HG03442 (cell line): ENCODE data around the gene BCO1.
"Not testable (repeated sequence)": the region's sequence is repeated elsewhere in the genome, so short reads cannot be mapped to it uniquely, and the experiment has no call there.

Experiments
- ATAC-seq: cut with Tn5 transposase; IDR thresholded peaks from one replicate; pipeline ENCODE4 v1.9.1; 2021; ENCODE audit warnings: mild to moderate bottlenecking, moderate library complexity; ENCODE audit not compliant: unreplicated experiment

BCO1 gene, protein sequence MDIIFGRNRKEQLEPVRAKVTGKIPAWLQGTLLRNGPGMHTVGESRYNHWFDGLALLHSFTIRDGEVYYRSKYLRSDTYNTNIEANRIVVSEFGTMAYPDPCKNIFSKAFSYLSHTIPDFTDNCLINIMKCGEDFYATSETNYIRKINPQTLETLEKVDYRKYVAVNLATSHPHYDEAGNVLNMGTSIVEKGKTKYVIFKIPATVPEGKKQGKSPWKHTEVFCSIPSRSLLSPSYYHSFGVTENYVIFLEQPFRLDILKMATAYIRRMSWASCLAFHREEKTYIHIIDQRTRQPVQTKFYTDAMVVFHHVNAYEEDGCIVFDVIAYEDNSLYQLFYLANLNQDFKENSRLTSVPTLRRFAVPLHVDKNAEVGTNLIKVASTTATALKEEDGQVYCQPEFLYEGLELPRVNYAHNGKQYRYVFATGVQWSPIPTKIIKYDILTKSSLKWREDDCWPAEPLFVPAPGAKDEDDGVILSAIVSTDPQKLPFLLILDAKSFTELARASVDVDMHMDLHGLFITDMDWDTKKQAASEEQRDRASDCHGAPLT

DNA sequence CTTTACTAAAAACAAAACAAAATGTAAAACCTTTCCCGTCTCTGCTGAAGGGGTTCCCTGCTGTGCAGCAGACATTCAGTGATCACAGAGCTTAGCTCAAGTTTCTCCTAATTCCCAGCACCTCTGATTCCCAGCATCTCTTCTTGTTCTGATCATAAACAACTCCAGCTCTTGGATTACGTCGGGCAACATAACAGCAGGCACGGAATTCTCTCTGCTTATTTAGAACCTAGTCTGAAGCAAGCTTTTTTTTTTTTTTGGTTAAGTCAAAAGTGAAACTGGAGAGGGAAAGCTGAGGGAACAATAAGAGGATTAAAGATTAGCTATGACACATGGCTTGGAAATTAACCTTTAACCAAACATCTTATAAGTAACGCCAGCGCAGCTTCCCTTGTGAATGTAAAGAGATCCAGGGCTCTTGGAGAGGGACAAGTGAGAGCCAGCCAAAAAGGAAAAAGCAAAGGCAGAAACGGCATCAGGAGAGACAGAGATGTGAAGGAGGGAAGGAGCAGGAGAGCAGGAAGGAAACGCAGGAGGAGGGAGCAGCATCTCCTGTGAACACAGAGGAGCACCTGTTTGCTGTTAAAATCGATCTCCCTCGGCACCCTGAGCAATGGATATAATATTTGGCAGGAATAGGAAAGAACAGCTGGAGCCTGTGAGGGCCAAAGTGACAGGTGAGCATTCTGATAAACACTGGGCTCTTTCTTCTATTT lies at the start of gene BCO1:
Gene BCO1 (plus strand): TSS at position 394 of the 716 bp plus-strand sequence. CDS start 220 bp downstream, at position 614.
- ATAC-seq: no peak

DNA sequence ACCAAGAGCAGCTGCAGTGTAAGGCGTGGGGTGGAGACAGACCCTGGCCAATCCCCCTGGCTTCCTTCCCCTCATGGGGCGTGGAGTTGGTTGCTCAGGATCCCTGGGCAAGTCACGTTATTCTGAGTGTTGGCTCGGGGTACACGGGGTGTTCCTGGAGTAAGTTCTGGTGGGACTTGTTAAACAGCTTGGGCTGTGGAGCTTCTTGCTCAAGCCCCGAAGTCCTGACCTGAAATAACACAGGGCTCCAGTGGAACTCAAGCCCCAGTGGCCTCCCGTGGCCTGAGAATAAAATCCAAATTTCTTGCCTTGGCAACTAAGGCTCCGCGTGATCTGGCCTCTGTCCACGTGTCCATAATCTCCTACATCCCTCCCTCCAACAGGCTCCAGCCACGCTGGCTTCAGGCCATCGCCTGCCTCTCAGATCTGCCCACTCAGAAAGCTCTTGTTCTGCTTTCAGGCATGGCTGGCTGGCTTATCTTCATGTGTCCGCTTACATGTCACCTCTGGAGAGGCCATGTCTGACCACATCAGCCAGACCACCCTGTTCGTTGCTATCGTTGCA lies 49.3 kb upstream of the BCO1 start:
- no peak for ATAC-seq

DNA sequence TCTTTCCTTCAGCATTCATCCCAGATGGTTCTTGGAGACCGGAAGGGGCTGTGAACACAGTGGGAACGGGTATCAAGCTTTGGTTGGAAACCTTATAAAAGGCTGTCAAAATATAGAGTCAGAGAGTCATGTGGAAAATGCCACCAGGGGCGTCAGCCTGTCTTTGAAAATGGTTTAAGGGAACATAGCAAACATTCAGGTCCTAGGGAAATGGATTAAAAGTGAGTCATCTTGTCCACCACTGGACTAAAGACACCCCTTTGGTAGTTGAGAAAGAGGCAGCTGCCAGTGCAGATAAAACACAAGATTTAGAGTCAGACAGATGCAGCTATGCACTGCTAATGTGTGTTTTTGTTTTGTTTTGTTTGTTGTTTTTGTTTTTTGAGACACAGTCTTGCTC lies 47.8 kb upstream of the BCO1 start:
- no peak for ATAC-seq

DNA sequence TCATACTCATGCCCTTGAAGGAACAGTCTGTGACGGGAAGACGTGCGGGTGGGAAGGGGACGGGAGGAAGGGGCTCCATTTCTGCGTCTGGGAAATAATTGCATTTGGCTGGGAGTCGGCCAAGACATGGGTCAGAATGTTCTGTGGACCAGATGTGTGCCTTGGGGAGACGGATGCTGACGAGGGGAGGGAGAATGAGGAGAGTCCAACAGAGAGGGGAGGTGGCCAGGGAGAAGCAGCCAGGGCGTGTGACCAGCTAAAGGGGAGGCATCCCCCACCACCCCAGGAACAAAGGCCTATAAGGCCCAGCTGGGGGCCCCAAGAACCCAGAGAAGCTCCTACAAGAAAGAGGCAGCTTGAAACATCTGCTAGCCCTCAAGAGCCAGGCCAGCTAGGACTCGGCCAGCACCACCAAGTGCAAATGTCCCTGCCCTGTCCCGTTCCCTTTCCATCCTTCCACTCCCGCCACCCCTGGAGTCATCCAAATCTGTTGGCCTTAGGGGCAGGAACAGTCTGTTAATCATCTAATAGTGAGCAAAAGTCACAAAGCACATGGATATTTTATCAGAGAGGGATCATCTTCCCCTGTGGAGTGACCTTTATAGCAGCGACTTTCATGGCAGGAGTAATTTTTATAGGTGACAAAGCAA lies 42.5 kb upstream of the BCO1 start:
- ATAC-seq: no peak

DNA sequence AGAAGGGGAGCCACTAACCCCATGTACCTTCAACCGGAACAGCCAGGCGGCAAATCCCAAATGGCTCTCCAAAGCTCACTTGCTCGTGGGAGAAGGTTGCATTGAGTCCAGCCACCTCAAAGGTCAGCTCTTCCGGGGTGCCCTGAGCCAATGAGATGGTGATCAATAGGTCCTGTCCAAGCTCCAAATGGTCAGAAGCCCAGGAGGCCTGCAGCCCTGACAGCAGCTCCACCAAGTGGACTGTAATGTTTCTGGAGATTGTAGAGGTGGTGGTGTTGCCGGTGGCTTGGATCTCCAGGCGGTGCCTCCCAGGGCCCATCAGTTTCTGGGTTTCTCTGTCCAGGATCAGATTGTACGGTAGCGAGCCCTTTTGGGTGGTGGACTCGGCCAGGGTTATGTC lies 39.9 kb upstream of the BCO1 start:
- ATAC-seq: no peak

DNA sequence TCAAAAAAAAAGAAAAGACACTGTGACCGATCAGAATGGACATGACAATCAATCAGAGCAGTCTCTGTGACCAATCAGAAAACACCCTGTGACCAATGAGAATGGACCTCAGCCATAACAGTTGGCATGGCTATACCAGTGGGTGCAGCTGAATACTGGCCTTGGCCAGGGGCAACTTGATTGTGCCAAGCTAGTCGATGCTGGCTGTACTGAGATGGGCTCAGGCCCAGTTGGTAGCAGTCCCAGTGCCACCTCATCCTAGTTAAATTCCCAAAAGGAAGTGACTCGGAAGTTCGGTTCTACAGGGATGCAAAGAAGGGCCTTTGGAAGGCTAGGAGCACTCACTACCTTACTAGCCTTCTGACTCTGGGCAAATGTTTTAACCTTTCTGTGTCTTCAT lies 37.2 kb upstream of the BCO1 start:
- ATAC-seq: no peak

DNA sequence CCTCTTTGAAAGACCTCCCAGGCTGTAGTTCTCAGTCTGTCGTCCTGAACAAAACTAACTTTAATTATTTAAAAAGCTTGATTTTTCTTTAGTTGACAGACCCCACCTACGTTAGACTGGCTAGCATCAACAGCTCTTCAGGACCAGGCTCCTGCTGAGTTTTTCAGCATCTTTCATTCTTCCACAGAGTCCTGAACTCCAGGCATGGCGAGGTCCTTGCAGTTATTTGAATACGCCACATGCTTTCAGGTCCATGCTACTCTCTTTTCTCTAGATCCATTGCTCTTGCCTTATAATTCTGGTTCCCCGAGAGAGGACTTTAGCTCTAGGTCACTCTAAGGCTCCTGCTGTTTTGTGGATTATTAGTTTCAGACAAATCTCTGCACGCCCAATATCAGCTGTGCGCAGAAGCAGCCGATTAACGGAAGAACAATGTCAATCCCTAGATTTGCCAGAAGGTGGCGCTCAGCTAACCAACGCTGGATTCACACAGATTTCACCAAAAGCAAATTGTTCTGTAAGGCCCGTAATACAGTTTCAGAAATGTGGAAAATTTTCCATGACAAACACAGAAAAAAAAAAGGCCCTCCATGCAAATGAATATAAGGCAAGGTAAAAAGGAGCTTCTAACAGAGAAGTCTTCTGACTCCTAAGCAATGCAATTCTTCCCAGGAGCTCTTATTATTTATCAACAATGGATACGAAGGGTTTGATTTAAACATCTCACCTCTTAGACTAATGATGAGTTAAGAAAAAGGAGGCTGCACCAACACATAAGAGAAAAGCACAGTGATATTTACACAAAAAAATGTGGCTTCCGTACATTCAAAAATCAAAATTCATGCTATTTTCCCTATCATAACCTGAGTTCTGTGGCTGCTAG lies 33.5 kb upstream of the BCO1 start:
- ATAC-seq: peak; percentile 41

DNA sequence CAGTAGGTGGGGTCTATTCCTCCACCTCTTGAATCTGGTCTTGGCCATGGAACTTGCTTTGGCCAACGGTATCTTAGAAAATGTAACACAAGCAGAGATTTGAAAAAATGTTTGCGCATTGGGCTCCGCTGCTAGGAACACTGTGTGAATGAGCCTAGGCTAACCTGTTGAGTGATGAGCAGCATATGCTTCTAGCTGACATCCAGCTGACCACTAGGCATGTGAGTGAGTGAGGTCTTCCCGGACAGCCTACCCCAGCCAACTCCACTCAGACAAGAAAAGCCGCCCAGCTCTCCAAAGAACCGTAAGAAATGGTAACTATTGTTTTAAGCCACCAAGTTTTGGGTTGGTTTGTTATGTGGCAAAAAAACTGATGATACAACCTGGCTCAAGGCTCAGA lies 31.4 kb upstream of the BCO1 start:
- ATAC-seq: no peak

DNA sequence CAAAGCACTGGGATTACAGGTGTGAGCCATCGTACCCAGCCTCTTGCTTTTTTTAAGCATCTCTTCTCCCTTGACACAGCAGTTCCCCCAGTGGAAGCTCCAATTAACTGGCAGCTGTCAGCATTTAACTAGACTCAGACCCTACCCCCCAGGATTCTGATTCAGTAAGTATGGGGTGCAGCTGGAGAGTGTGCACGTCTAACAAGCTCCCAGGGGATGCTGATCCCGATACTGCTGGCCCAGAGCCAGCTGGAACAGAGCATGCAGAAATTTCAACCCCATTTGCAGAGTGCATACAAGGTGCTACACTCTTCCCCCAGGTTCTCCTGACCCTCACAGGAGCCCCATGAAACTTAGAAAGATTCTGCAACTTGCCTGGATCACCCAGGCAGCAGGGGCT lies 27.7 kb upstream of the BCO1 start:
- ATAC-seq: no peak

DNA sequence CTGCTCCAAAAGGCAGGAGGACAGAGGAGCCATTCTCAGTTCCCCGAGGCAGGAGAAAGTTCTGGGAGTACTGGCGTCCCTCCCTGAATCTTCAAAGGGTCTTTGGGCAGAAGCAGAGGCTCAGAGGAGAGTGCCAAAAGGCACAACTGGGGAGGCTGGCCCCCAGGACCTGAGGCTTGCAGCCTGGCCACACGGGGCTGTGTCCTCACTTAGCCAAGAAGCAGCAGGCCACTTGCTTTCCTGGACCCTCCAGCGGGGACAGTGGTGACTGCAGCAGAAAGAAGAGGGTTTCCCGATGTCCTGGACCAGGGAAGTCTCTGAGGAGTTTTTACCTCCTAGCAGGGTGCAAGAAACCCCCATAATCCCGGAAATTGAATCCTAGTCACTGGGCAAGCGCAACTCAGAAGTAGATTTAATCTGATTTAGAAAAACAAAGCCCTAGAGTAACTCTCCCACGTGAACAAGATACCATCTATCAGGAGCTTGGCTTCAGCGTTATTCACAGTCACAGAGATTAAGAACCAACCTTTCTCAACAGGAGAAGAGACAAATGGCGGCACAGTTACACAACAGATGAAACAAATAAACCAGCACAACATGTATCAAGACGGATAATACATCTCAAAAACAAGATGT lies 25.5 kb upstream of the BCO1 start:
- no peak for ATAC-seq

DNA sequence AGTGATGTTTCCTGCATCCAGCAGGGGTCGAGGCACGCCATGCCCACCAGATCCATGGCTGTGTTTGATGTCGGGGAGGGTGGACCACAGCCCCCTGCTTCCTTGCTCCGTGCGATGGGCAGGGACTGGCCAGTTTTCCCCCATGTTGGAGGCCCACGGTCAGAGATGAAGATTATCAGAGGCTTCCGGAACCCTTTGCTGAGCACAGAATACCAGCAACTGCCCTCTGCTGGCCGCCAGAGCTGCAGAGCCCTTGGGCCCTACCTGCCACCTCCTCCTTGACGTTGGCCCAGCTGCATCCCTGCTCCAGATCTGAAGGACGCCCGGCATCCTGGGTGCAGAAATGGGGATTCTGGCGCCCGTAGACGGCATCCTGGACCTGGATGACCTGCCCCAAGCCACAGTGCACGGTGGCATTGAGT lies 23.7 kb upstream of the BCO1 start:
- no peak for ATAC-seq

DNA sequence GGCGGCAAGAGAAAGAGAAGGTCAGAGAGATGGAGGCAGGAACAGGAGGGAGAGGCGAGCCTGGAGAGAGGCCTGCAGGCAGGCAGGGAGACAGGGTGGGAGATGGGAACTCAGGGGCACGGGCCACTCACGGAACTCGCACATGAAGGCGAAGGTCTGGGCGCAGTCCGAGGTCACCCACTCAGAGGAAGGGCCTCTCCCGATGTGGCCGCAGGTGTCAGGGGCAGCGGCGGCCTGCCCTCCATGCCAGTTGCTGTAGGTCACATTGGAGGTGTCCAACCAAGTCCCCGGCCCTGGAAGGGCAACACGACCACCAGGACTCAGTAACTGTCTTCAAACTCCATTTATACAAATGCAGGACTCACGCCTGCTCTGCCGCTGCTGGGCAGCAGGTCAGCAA lies 22.4 kb upstream of the BCO1 start:
- no peak for ATAC-seq

DNA sequence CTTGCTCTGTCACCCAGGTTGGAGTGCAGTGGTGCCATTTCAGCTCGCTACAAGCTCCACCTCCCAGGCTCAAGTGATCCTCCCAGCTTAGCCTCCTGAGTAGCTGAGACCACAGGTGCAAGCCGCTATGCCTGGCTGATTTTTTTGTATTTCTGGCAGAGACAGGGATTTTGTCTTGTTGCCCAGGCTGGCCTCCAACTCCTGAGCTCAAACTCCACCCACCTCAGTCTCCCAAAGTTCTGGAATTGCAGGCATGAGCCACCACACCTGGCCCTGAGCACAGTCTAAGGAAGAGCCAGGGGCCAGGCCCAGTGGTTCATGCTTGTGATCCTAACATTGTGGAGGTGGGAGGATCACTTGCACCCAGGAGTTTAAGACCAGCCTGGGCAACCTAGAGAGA lies 21.8 kb upstream of the BCO1 start:
- no peak for ATAC-seq

DNA sequence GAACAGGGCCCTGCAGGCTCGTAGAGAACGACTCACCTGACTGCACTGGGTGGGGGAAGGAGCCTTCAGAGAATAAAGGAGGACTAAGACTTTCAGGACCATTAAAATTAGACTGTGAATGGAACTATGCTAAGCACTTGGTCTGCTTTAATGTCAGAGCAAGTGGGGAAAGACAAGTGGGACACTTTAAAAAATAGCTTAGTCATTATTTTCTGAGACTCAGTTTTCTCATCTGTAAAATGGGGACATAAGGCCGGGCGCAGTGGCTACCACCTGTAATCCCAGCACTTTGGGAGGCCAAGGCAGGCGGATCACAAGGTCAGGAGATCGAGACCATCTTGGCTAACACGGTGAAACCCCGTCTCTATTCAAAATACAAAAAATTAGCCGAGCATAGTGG lies 19.3 kb upstream of the BCO1 start:
- no peak for ATAC-seq

DNA sequence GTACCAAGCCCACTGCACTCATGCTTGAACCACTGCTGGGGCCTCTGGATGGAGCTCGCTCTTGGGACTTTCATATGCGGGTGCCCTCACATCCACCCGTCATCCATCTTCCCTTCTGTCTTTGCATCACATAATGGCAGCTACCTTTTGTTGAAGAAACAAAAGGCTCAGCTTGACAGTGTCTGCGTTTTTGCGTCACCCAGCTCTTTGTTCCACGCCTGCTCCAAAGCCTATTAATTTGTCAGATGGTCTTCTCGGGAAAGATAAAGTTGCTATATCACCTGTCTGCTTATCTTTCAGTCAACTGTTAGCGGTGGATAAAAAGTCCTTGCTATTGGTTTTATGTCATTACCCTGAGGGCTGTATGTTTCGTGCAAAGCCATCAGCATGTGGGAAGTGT lies 18.1 kb upstream of the BCO1 start:
- ATAC-seq: no peak

DNA sequence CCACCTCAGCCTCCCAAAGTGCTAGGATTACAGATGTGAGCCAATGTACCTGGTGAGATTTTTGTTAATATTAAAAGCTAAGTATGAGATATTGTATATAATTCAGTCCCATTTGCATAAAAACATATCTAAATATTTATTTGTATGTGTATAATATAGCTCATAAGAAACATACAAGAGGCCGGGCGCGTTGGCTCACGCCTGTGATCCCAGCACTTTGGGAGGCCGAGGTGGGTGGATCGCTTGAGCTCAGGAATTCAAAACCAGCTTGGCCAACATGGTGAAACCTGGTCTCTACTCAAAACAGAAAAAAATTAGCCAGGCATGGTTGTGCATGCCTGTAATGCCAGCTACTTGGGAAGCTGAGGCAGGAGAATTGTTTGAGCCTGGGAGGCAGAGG lies 16.8 kb upstream of the BCO1 start:
- no peak for ATAC-seq

DNA sequence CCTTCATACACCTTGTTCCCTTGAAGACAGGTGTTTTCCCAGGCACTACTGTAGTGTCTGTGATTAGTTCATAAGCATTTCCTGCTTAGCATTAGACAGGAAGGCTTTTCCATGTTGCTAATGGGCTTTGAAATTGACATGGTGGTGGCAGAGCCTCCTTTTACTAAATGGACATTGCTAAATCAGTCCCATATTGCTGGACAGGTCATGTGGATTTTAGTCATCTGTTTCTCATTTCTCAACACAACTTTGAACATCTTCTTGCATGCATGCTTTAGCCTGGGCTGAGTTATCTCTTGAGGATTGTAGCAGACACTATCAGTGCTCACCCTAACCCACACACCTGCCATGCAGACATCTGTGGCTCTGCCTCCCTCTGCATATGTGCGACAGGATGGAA lies 13.7 kb upstream of the BCO1 start:
- ATAC-seq: no peak

DNA sequence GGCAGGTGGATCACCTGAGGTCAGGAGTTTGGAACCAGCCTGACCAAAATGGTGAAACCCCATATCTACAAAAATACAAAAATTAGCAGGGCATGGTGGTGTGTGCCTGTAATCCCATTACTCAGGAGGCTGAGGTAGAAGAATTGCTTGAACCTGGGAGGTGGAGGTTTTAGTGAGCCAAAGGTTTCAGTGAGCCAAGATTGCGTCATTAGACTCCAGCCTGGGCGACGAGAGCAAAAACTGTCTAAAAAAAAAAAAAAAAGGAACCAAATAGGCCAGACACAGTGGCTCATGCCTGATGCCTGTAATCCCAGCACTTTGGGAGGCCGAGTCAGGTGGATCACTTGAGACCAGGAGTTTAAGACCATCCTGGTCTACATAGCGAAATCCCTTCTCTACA lies 12.8 kb upstream of the BCO1 start:
- ATAC-seq: not testable (repeated sequence)

DNA sequence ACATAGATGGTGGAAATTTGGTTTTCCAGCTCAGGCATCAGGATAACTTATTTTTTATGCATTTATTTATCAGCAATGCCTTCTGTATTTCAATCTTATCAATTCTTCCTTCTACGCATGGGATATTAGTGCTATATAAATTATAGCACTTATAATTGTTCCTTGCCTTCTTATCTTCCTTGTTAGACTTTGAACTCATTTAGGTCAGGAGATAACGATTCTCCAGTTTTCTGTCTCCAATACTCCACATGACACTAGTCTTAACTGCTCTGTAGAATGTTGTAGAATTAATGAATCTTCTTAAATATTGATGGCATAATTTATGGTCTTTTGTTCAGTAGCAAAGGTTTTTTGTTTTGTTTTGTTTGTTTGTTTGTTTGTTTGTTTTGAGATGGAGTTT lies 10.7 kb upstream of the BCO1 start:
- ATAC-seq: no peak

DNA sequence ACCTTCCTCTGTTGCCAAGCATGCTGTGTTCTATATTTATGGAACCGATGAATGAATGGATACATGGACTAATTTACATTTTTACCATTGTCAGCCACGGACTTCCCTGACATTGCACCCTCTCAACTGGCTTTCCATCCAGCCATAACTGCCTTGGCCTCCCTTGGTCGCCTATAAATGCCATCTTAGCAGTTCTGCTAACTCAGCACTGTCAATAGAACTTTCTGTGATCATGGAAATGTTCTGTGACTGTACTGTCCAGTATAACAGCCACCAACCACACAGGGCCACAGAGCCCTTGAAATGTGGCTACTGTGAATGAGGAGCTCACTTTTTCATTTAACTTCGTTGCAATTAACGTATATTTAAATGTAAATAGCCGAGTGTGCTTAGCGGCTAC lies 8.7 kb upstream of the BCO1 start:
- no peak for ATAC-seq
